Colonic mucosa (tissue), 4 donors: ENCODE measurements around the gene FETUB. TPM values are rescaled to one million over a fixed set of nuclear protein-coding genes. Genes with fewer than 3 reads are reported as not detected.
"Not testable (repeated sequence)": the region's sequence is repeated elsewhere in the genome, so short reads cannot be mapped to it uniquely, and the experiment has no call there.

Experiments used
- DNase-seq: peaks from one replicate; pipeline ENCODE4 v3.0.0-alpha.2; 2020
- H3K27ac ChIP-seq: fragments of 200-600 bp; one replicate; pipeline ENCODE4 v1.8.0; 2021
- H3K27me3 ChIP-seq: fragments of 200-600 bp; one replicate; pipeline ENCODE4 v1.8.0; 2021
- H3K36me3 ChIP-seq: fragments of 200-600 bp; one replicate; pipeline ENCODE4 v1.8.0; 2021
- H3K4me1 ChIP-seq: fragments of 200-600 bp; one replicate; pipeline ENCODE4 v1.8.0; 2021; ENCODE audit warnings: mild to moderate bottlenecking
- H3K4me3 ChIP-seq: fragments of 200-600 bp; one replicate; pipeline ENCODE4 v1.8.0; 2021
- H3K9ac ChIP-seq, 2 donors: one replicate each; pipeline ENCODE4 v1.7.0; 2013; ENCODE audit warnings: control low read depth in 2 of 2, low read depth in 2 of 2, low read length in 2 of 2
- H3K9me3 ChIP-seq: fragments of 200-600 bp; one replicate; pipeline ENCODE4 v1.8.0; 2021
- intact Hi-C: fragments of 100-400 bp; cut with DNase I; formaldehyde crosslinking; loops from one replicate; pipeline ENCODE4 v1.14.1; 2022
- total RNA-seq, 2 donors: library from RNA; stranded (reverse); fragmentation: NEBNext Ultra II Directional in 1 of 2; extraction: Animal tissue kit (Norgen Biotek cat#: 25700) in 1 of 2; gene quantifications; one replicate each; pipeline ENCODE4 v1.2.1, GENCODE V29; 2021
- TF ChIP-seq, protein P1 (sequence below): fragments of 200-600 bp; IDR thresholded peaks from one replicate; pipeline ENCODE4 v1.8.0; 2022; ENCODE audit warnings: antibody characterized with exemption, mild to moderate bottlenecking
- donor health status: healthy.
- donor health status: DM: no; HTN: no; CAD: no.
- donor health status: DM: no; HTN: no; CAD: no.

The FETUB gene
- total RNA-seq, 2 donors from 2014 or later = 0.22 to 0.27 TPM

DNA sequence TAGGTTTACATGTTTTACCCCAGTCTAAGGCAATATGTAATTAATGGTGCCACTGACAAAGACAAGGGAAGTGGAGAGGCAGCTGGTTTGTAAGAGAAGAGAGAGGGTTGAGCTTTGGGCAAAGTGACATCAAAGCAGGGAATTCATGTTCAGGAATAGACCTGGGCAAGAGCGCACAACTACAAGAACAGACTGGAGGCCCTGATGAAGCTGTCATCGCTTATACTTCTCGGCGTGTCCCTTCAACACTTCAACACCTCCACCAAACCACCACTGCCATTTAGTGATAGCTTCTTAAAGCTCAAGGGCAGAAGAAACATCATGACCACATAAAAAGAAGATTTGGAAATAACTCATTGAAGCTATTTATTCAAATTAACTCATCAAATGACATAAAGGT, 57.3 kb downstream of the FETUB start:
- Histone ChIP-seq H3K36me3 (no peaks in the 10 kb centered on the region), H3K9me3 (no peaks in the 10 kb centered on the region), H3K4me3 (no peak overlapping the region), H3K9ac (no peak overlapping the region), H3K27me3 (no peaks in the 10 kb centered on the region), H3K4me1 (no peaks in the 10 kb centered on the region), H3K27ac (no peak overlapping the region)
- no peak for DNase-seq
- intact Hi-C loops = no loop called here
- TF ChIP-seq, protein P1, sequence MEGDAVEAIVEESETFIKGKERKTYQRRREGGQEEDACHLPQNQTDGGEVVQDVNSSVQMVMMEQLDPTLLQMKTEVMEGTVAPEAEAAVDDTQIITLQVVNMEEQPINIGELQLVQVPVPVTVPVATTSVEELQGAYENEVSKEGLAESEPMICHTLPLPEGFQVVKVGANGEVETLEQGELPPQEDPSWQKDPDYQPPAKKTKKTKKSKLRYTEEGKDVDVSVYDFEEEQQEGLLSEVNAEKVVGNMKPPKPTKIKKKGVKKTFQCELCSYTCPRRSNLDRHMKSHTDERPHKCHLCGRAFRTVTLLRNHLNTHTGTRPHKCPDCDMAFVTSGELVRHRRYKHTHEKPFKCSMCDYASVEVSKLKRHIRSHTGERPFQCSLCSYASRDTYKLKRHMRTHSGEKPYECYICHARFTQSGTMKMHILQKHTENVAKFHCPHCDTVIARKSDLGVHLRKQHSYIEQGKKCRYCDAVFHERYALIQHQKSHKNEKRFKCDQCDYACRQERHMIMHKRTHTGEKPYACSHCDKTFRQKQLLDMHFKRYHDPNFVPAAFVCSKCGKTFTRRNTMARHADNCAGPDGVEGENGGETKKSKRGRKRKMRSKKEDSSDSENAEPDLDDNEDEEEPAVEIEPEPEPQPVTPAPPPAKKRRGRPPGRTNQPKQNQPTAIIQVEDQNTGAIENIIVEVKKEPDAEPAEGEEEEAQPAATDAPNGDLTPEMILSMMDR = no peak

- Histone ChIP-seq H3K27me3 (no peaks in the 10 kb centered on the region), H3K36me3 (no peaks in the 10 kb centered on the region), H3K27ac (no peak overlapping the region), H3K4me1 (no peaks in the 10 kb centered on the region), H3K9ac (no peak overlapping the region), H3K9me3 (no peaks in the 10 kb centered on the region), H3K4me3 (no peak overlapping the region)
- intact Hi-C loops = no loop called here
- TF ChIP-seq, protein P1 = no peak
- no peak for DNase-seq
Observed at GRCh38 chr3:186700267-186700666, 60.1 kb downstream of the FETUB start.

DNA sequence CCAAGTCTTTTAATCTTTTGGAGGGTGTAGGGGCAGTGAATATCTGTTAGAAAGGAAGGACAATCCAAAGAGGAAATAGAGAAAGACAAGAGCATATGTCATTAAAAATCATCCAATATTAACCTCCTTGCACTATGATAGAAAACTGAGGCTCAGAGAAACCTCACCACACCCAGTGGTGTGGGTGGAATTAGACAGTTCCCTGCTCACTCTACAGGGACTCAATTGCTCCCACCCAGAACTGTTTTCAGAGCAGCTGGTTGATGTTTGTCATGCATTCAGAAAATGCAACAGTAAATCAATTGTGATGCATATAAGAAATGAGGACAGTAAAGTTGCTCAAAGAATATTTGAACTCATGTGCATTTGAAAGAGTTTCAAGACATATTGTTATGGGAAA, 62.3 kb downstream of the FETUB start:
- H3K36me3 ChIP-seq, DNase-seq, H3K9ac ChIP-seq, H3K27ac ChIP-seq, H3K9me3 ChIP-seq, intact Hi-C loops, H3K4me3 ChIP-seq, H3K27me3 ChIP-seq, H3K4me1 ChIP-seq: not testable (repeated sequence)

Other genes starting within 250 kb of the FETUB start
- gene CRYGS, start 96.0 kb upstream of the FETUB start, total RNA-seq = 1 to 10 TPM; 2.3 to 2.6 TPM
- gene TBCCD1, start 73.1 kb upstream of the FETUB start, total RNA-seq = 10 to 100 TPM; 10.4 to 14.3 TPM
- 10 to 100 TPM; 54.7 to 72.5 TPM for gene DNAJB11, start 69.7 kb upstream of the FETUB start, total RNA-seq
- 1 to 10 TPM in 1 of 2 donors, not detected in 1; 1.9 TPM for gene AHSG, start 27.3 kb upstream of the FETUB start, total RNA-seq
- gene HRG, start 25.6 kb downstream of the FETUB start, total RNA-seq = under 1 TPM in 1 of 2 donors, not detected in 1; 0.25 TPM
- 1 to 10 TPM; 1.0 to 1.2 TPM for gene KNG1, start 77.0 kb downstream of the FETUB start, total RNA-seq
- gene EIF4A2, start 143.2 kb downstream of the FETUB start, total RNA-seq = 100 to 1,000 TPM; 337 to 366 TPM
- gene RFC4, start 166.1 kb downstream of the FETUB start, total RNA-seq = 10 to 100 TPM; 13.4 to 40.4 TPM
- gene ADIPOQ, start 202.3 kb downstream of the FETUB start, total RNA-seq = under 1 TPM; 0.17 to 0.58 TPM